Transverse colon (tissue), 3 donors: ENCODE measurements around the gene ATOX1.

ENCODE experiments used
- POLR2A ChIP-seq: fragments of 450-650 bp; IDR thresholded peaks from one replicate; pipeline ENCODE4 v1.6.1; 2016; ENCODE audit warnings: antibody characterized with exemption, mild to moderate bottlenecking, moderate library complexity
- POLR2AphosphoS5 ChIP-seq, 3 donors: sonication (generic); formaldehyde crosslinking; IDR thresholded peaks; one replicate each; pipeline ENCODE4 v1.6.1; 2016; ENCODE audit warnings: antibody characterized with exemption in 3 of 3

DNA sequence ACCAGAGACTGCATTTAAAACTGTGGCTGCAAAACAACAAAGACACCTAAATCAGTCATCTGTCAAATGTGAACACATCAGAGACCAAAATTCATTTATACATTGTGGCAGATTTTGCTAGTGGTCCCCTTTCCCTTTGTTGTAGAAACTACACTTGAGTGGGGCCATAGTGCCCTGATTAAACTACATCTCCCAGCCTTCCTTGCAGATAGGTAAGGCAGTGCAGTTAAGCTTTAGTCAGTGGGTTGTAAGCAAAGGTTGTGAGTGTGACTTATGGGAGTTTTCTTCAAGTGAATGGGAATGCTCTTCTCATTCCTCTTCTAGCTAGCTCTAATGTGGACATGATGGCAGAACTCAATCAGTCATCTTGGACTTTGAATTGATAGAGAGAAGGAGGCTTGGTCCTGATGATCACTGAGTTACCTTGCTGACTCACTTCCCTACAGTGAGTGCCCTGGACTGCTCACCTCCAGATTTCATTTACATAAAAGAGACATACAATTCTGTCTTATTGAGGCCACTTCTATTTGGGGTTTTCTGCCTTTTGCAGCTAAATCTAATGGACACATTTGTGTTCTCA lies 36.5 kb downstream of the ATOX1 start:
- no peak for TF ChIP-seq POLR2A
- no peak for TF ChIP-seq POLR2AphosphoS5 (IDR thresholded peaks at IDR 0.05)
